GM19193 (cell line): Measurements from ENCODE around the gene ADRA2B.

Experiments
- POLR2A ChIP-seq: IDR thresholded peaks from 4 replicates; pipeline ENCODE4 v1.6.1; 2011; ENCODE audit not compliant: insufficient read depth, insufficient read length; ENCODE audit errors: extremely low read depth

The ADRA2B gene

DNA sequence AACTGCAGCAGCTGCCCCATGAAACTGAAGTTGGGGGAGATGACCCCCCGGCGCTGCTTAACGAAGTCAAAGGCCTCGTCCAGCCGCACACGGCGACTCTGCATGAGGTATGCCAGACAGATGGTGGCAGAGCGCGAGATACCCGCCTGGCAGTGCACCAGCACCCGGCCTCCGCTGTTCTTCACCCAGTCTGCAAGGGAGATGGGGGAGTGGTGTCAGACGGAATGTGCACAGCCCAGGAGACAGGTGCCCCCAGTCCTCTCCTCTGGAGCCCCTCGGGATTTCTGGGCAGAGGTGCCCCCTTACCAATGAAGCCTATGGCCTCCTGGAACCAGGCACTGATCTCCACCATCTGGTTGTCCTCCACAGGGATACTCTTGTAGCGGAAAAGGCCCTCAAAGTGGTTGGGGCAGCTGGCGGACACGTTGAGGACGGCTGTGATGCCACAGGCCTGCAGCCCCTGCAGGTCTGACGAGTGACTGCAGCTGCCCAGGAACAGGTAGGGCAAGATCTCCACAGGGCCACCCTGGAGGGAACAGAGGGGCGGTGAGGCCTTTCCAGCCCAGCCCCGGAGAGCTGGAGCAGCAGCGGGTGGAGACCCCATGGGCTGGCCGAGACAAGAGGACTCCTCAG, 27.6 kb upstream of the ADRA2B start:
- peak; percentile 55 for TF ChIP-seq POLR2A

- no peak for TF ChIP-seq POLR2A
Measured at GRCh38 chr2:96143231-96143847, 27.0 kb upstream of the ADRA2B start.

GRCh38 chr2:96142217-96143113, 26.1 kb upstream of the ADRA2B start:
- peak; percentile 83 for TF ChIP-seq POLR2A

DNA sequence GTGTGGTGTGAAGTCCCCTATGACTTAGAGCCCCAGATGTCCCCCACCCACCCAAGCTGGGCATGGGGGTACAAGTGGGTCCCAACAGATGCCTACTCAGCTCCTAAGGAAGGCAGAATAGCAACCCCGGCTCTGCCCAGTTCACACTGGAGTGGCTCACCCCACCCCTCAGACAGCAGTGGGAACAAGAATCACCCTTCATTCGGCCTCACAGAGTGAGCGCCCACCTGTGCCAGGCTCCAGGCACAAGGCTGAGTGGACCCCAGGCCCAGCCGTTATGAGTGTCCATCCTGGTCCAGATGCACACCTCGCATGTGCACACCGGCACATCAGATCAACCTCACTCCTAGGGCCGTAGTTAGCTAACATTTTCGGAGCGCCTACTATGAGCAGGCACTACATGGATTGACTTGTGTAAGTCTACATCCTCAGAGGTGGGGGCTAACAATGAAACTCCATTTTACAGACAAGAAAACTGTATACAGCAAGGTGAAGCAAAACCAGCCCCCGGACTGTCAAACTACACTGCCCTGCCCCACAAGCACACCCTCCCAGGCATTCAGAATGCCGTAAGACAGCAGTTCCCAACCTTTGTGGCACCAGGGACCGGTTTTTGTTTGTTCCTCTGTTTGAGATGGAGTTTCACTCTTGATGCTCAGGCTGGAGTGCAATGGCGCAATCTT, 24.7 kb upstream of the ADRA2B start:
- peak; percentile 56 for TF ChIP-seq POLR2A

DNA sequence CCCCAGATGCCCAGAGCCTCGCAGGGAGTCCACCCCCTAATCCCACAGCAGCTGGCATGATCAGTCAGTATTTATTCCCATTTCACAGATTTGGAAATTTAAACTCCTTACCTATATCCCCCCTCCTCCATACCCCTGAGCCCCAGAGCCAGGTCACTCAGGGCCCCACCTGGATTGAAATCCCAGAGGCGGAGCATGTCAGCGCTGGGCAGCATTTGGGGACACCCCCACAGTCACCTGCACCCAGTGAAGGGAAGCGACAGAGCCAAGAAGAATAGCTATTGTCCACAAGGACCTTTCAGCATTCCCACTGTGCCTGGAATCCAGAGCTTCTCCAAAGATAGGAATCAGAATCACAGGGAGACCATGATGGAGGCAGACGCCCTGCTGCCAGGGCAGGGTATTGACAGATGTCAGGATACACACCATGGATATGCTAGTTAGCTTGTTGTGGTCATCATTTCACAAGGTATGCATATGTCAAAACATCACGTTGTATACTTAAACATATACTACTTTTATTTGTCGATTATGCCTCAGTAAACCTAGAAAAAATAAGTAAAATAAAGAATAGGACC, 22.9 kb upstream of the ADRA2B start:
- no peak for TF ChIP-seq POLR2A

DNA sequence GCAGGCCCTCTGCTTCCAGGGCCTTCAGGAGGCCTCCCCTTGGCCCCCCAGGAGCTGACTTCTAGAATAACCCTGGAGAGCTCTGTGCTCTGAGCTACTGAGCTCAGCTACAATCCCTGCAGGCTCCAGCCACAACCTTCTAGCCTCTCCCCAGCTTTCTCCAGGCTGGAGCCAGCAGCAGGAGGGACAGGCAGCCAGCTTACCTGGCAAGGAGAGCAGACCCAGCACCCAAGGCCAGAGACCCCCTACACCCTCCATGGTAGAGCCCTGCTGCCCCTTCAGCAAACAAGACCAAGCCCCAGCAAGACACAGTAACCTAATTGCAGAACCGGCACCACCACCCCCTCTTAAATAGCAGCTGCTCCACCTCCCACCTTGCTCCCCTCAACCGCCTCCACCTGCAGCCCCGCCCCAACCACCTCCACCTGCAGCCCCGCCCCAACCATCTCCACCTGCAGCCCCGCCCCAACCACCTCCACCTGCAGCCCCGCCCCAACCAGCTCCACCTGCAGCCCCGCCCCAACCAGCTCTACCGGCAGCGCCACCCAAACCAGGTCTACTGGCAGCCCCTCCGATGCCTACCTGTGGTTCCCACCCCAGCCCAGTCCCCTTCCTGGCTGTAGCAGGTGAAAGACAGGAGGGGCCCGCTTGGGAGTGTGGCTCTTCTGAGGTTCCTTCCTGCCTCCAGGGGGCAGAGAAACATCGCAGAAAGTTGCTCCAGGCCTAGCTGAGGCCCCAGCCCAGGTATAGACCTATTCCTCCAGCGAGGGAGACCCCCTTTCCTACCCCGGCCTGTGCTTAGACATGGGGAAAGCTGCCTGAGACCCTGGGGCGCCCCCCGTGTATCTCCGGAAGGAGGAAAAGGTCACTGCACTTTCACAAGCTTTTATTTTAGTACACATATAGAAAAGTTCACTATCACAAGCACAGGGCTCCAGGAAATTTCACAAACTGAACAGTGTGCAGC, 22.1 kb upstream of the ADRA2B start, which contains the start of gene ASTL:
TSS of gene ASTL (minus strand) at position 324 of the 967 bp plus-strand sequence. CDS start at position 258, 66 bp downstream.
- TF ChIP-seq POLR2A = peak; percentile 64

GRCh38 chr2:96137321-96138178, 21.2 kb upstream of the ADRA2B start:
- peak; percentile 10 for TF ChIP-seq POLR2A

DNA sequence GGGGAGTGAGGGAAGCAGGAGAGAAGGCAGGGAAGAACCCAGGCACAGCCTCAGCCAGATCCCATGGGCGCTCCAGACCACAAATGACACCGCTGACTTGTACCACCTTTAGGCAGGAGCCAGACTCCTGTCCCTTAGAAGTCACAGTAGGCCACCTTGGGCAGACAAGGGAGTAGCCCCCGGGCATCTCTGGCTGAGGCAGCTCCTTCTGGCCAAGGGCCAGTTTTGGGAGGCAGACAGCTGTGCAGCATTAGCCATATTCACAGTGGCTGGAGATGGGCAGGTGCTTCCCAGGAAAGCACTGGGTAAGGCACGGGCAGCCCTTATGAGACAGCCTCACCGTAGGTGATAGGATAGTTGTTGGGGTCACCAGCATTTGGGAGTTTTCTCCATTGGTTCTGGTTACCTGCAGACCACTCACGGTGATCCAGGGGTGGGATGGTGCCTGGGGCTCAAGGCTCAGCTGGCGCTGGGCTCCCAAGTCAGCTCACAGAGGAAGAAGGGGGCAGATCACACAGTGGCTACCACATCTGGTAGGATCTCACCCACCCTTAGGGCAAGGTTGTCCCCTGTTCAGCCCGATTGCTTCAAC, 19.9 kb upstream of the ADRA2B start:
- no peak for TF ChIP-seq POLR2A

GRCh38 chr2:96135621-96136020, 19.2 kb upstream of the ADRA2B start:
- TF ChIP-seq POLR2A = no peak

DNA sequence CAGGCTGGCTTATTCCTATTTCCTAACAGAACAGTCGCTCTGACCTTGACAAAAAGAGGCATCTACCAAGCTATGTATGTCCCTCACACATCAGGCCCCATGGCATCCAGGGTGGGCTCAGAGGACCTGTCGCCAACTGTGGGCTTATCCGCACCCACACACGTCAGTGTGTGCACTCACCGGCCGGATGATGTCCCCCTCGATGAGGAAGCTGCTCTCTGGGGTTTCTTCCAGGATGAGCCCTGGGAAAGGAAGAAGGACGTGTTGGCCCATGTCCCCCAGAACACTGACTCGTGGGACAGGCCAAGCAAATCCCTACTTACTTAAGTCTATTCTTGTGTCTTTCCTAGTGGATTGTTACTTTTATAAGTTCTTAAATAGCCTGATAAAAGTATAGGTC, 18.8 kb upstream of the ADRA2B start:
- TF ChIP-seq POLR2A = no peak

DNA sequence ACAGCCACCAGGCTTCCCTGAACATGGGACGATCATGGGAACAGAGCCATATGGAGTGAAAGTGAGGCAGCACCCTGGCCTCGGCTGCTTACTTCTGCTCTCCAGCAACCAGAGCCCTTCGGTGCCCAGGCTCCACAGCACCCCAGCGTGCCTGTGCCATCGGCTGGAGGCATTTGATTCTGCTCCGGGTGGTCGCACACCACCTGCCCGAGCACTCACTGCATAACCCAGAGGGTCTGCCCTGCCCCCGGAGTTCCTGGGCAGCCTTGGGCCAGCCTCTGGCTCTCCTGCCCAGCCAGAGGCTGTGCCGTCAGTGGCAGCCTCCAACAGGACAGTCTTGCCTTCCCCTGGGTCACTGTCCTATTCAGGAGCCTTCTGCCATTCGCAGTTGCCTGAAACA, 18.1 kb upstream of the ADRA2B start:
- TF ChIP-seq POLR2A = no peak
